ENCODE results near the gene LTBP1.
A peak's percentile ranks its signal among the peaks of the same experiment; 100 is the strongest.

Gene LTBP1

DNA sequence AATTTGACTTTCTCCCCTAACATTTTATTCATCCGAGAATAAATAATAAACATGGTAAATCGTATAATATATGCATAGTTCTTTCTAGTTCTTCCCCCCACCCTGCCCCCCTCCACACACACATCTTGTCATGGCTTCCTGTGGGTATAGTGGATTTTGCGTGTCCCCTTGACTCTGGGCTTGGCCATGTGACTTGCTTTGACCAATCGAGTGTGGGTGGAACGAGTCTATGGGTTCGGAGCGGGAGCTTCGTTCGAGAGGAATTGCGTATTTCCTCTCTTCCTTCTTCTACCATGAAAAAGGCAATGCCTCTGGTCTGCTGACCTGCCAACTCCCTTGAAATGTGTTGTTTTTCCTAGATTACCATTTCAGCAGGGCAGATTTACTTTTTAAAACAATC lies 175.2 kb downstream of the LTBP1 start:
- no peak overlapping the region for H2BK15ac ChIP-seq (ENCODE audit: low read depth, poor library complexity, severe bottlenecking)
- no peak overlapping the region for H3K9ac ChIP-seq (ENCODE audit: low read length)
- H2BK5ac ChIP-seq (ENCODE audit: low read depth, low read length, poor library complexity, severe bottlenecking), result no peak overlapping the region
- no peak overlapping the region for H3K23ac ChIP-seq (ENCODE audit: low read length in 2 of 2)
- no peak overlapping the region for H3K4me3 ChIP-seq (ENCODE audit: insufficient read depth in 1 of 2, low read depth in 1 of 2, low read length in 2 of 2)
- no peak overlapping the region for H3K4ac ChIP-seq (ENCODE audit: low read depth in 1 of 2, low read length in 2 of 2)
- 100% methylated on average over 4 of the region's 10 CpGs for WGBS
- no peak overlapping the region for H3K18ac ChIP-seq (ENCODE audit: low read depth in 1 of 2, low read length in 2 of 2)
- no peak overlapping the region for H2AFZ ChIP-seq (ENCODE audit: low read depth, low read length)
- H3K36me3 ChIP-seq (ENCODE audit: control insufficient read depth in 1 of 2, insufficient read depth in 2 of 2, low read depth in 1 of 2, low read length in 2 of 2), result no peaks in the 10 kb centered on the region
- no peaks in the 10 kb centered on the region for H3K4me1 ChIP-seq (ENCODE audit: control insufficient read depth, insufficient read depth, low read depth, low read length)
- no peak overlapping the region for H4K8ac ChIP-seq (ENCODE audit: low read length)
- no peak overlapping the region for H3K14ac ChIP-seq (ENCODE audit: low read length in 2 of 2)
- no peak overlapping the region for H3K4me2 ChIP-seq (ENCODE audit: low read length, poor library complexity, severe bottlenecking)
- H2BK12ac ChIP-seq (ENCODE audit: low read length in 2 of 2), result no peak overlapping the region
- no peak overlapping the region for H2BK120ac ChIP-seq (ENCODE audit: low read depth, low read length)
- H4K91ac ChIP-seq (ENCODE audit: low read length), result no peak overlapping the region
- no peaks in the 10 kb centered on the region for H3K79me1 ChIP-seq (replicated peaks; ENCODE audit: low read length, poor library complexity, severe bottlenecking)
- H3K27ac ChIP-seq (ENCODE audit: low read length, poor library complexity, severe bottlenecking), result no peak overlapping the region
- no peak overlapping the region for H2AK5ac ChIP-seq (ENCODE audit: low read length, severe bottlenecking)
- DNase-seq, result no peak
- H3K27me3 ChIP-seq (ENCODE audit: control insufficient read depth in 1 of 2, insufficient read depth in 1 of 2, low read length in 2 of 2), result no peaks in the 10 kb centered on the region
- H3K9me3 ChIP-seq (ENCODE audit: control insufficient read depth, low read length), result no peaks in the 10 kb centered on the region

DNA sequence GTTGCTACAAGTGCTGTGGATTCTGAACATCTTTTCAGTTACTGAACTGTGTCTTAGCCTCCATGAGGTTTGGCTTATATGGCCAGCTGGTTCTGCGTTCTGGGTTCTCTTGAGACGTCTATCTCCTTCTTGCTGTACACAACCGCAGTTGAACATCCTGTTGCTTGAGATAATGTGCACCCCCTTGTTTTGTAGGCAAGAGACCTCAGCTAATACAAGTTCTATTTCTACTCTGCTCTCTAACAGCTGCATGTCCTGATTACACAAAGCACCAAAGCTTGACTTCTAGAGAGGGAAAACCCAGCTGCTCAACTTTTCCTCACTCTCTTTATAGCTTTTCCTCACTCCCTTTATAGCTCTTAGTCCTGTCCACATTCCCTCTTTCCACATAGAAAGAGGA lies 176.0 kb downstream of the LTBP1 start:
- no peak overlapping the region for H3K4me3 ChIP-seq (ENCODE audit: insufficient read depth in 1 of 2, low read depth in 1 of 2, low read length in 2 of 2)
- WGBS, result 96% methylated on average over 3 of the region's 3 CpGs
- H3K14ac ChIP-seq (ENCODE audit: low read length in 2 of 2), result no peak overlapping the region
- no peaks in the 10 kb centered on the region for H3K4me1 ChIP-seq (ENCODE audit: control insufficient read depth, insufficient read depth, low read depth, low read length)
- DNase-seq, result no peak
- no peak overlapping the region for H3K4me2 ChIP-seq (ENCODE audit: low read length, poor library complexity, severe bottlenecking)
- H3K79me1 ChIP-seq (replicated peaks; ENCODE audit: low read length, poor library complexity, severe bottlenecking), result no peaks in the 10 kb centered on the region
- H4K8ac ChIP-seq (ENCODE audit: low read length), result no peak overlapping the region
- H3K9me3 ChIP-seq (ENCODE audit: control insufficient read depth, low read length), result no peaks in the 10 kb centered on the region
- no peak overlapping the region for H2AK5ac ChIP-seq (ENCODE audit: low read length, severe bottlenecking)
- H3K36me3 ChIP-seq (ENCODE audit: control insufficient read depth in 1 of 2, insufficient read depth in 2 of 2, low read depth in 1 of 2, low read length in 2 of 2), result no peaks in the 10 kb centered on the region
- no peak overlapping the region for H4K91ac ChIP-seq (ENCODE audit: low read length)
- no peaks in the 10 kb centered on the region for H3K27me3 ChIP-seq (ENCODE audit: control insufficient read depth in 1 of 2, insufficient read depth in 1 of 2, low read length in 2 of 2)
- no peak overlapping the region for H3K9ac ChIP-seq (ENCODE audit: low read length)
- no peak overlapping the region for H3K27ac ChIP-seq (ENCODE audit: low read length, poor library complexity, severe bottlenecking)
- no peak overlapping the region for H3K18ac ChIP-seq (ENCODE audit: low read depth in 1 of 2, low read length in 2 of 2)
- H2BK15ac ChIP-seq (ENCODE audit: low read depth, poor library complexity, severe bottlenecking), result no peak overlapping the region
- H2BK120ac ChIP-seq (ENCODE audit: low read depth, low read length), result no peak overlapping the region
- no peak overlapping the region for H3K4ac ChIP-seq (ENCODE audit: low read depth in 1 of 2, low read length in 2 of 2)
- H2BK12ac ChIP-seq (ENCODE audit: low read length in 2 of 2), result no peak overlapping the region
- H3K23ac ChIP-seq (ENCODE audit: low read length in 2 of 2), result no peak overlapping the region
- H2AFZ ChIP-seq (ENCODE audit: low read depth, low read length), result no peak overlapping the region
- H2BK5ac ChIP-seq (ENCODE audit: low read depth, low read length, poor library complexity, severe bottlenecking), result no peak overlapping the region

DNA sequence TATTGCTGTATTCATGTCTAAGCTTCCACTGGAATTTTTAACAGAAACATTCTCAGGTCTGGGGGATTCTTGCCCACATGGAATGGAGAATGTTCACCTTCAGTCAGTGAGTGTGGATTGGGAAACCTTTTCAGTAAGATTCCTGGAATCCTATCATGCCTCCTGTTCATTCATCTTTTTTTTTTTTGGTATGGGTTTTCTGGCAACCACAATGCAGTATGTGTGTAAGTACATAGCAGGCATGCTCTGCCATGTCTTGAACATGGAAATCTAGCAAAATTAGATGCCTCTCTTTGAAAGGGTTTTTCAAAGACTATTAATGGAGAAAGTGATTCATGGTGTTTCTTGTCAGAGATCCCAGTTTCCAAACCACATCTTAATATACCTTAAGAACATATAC lies 176.5 kb downstream of the LTBP1 start:
- Histone ChIP-seq H4K8ac (ENCODE audit: low read length) (no peak overlapping the region), H3K36me3 (ENCODE audit: control insufficient read depth in 1 of 2, insufficient read depth in 2 of 2, low read depth in 1 of 2, low read length in 2 of 2) (no peaks in the 10 kb centered on the region), H2BK5ac (ENCODE audit: low read depth, low read length, poor library complexity, severe bottlenecking) (no peak overlapping the region), H3K18ac (ENCODE audit: low read depth in 1 of 2, low read length in 2 of 2) (no peak overlapping the region), H3K4ac (ENCODE audit: low read depth in 1 of 2, low read length in 2 of 2) (no peak overlapping the region), H3K4me2 (ENCODE audit: low read length, poor library complexity, severe bottlenecking) (no peak overlapping the region), H2AFZ (ENCODE audit: low read depth, low read length) (no peak overlapping the region), H3K9me3 (ENCODE audit: control insufficient read depth, low read length) (no peaks in the 10 kb centered on the region), H2BK15ac (ENCODE audit: low read depth, poor library complexity, severe bottlenecking) (no peak overlapping the region), H4K91ac (ENCODE audit: low read length) (no peak overlapping the region), H3K79me1 (replicated peaks; ENCODE audit: low read length, poor library complexity, severe bottlenecking) (no peaks in the 10 kb centered on the region), H3K23ac (ENCODE audit: low read length in 2 of 2) (no peak overlapping the region), H2AK5ac (ENCODE audit: low read length, severe bottlenecking) (no peak overlapping the region), H2BK120ac (ENCODE audit: low read depth, low read length) (no peak overlapping the region), H3K14ac (ENCODE audit: low read length in 2 of 2) (no peak overlapping the region), H3K4me1 (ENCODE audit: control insufficient read depth, insufficient read depth, low read depth, low read length) (no peaks in the 10 kb centered on the region), H2BK12ac (ENCODE audit: low read length in 2 of 2) (no peak overlapping the region), H3K4me3 (ENCODE audit: insufficient read depth in 1 of 2, low read depth in 1 of 2, low read length in 2 of 2) (no peak overlapping the region), H3K9ac (ENCODE audit: low read length) (no peak overlapping the region), H3K27me3 (ENCODE audit: control insufficient read depth in 1 of 2, insufficient read depth in 1 of 2, low read length in 2 of 2) (no peaks in the 10 kb centered on the region), H3K27ac (ENCODE audit: low read length, poor library complexity, severe bottlenecking) (no peak overlapping the region)
- DNase-seq, result no peak

DNA sequence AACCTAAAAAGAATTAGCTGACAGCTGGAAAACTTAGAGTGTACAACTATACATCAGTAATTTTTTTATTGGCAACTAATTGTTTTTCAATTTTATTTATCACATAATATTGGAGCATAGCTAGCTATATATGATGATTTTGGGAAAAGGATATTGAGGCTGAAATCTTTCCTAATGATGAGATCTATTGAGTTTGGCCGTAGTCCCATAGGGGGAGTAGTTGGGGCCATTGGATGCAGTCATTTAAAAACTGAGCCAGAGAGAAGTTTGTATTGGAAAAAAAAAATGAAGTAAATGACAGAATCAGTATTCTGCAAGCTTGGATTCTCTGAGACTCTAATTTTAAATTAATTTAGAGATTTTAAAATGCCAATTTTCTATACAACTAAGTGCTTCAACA lies 179.8 kb downstream of the LTBP1 start:
- H3K4ac ChIP-seq (ENCODE audit: low read depth in 1 of 2, low read length in 2 of 2), result no peak overlapping the region
- no peak overlapping the region for H3K14ac ChIP-seq (ENCODE audit: low read length in 2 of 2)
- no peaks in the 10 kb centered on the region for H3K9me3 ChIP-seq (ENCODE audit: control insufficient read depth, low read length)
- H2BK5ac ChIP-seq (ENCODE audit: low read depth, low read length, poor library complexity, severe bottlenecking), result no peak overlapping the region
- no peaks in the 10 kb centered on the region for H3K79me1 ChIP-seq (replicated peaks; ENCODE audit: low read length, poor library complexity, severe bottlenecking)
- no peak overlapping the region for H2AFZ ChIP-seq (ENCODE audit: low read depth, low read length)
- no peaks in the 10 kb centered on the region for H3K36me3 ChIP-seq (ENCODE audit: control insufficient read depth in 1 of 2, insufficient read depth in 2 of 2, low read depth in 1 of 2, low read length in 2 of 2)
- H3K18ac ChIP-seq (ENCODE audit: low read depth in 1 of 2, low read length in 2 of 2), result no peak overlapping the region
- no peak overlapping the region for H4K91ac ChIP-seq (ENCODE audit: low read length)
- DNase-seq, result no peak
- H3K9ac ChIP-seq (ENCODE audit: low read length), result peak overlapping the region; percentile 20
- H4K8ac ChIP-seq (ENCODE audit: low read length), result no peak overlapping the region
- no peak overlapping the region for H2AK5ac ChIP-seq (ENCODE audit: low read length, severe bottlenecking)
- H3K23ac ChIP-seq (ENCODE audit: low read length in 2 of 2), result no peak overlapping the region
- no peak overlapping the region for H3K4me2 ChIP-seq (ENCODE audit: low read length, poor library complexity, severe bottlenecking)
- H3K4me1 ChIP-seq (ENCODE audit: control insufficient read depth, insufficient read depth, low read depth, low read length), result peaks cover 3% of the 10 kb centered on the region
- no peak overlapping the region for H2BK12ac ChIP-seq (ENCODE audit: low read length in 2 of 2)
- no peak overlapping the region for H2BK15ac ChIP-seq (ENCODE audit: low read depth, poor library complexity, severe bottlenecking)
- no peaks in the 10 kb centered on the region for H3K27me3 ChIP-seq (ENCODE audit: control insufficient read depth in 1 of 2, insufficient read depth in 1 of 2, low read length in 2 of 2)
- WGBS, result 100% methylated on average over 1 of the region's 1 CpG
- no peak overlapping the region for H3K27ac ChIP-seq (ENCODE audit: low read length, poor library complexity, severe bottlenecking)
- H3K4me3 ChIP-seq (ENCODE audit: insufficient read depth in 1 of 2, low read depth in 1 of 2, low read length in 2 of 2), result no peak overlapping the region
- H2BK120ac ChIP-seq (ENCODE audit: low read depth, low read length), result no peak overlapping the region
